OCI-LY3 (cell line): ENCODE measurements around the gene VPS35L.

Experiments used
- EZH2phosphoT487 ChIP-seq: fragments of 200-600 bp; shearing (Covaris generic); IDR thresholded peaks from 2 replicates; pipeline ENCODE4 v1.6.1; 2018; ENCODE audit warnings: antibody characterized with exemption, mixed run types, low read depth
- TF ChIP-seq, protein P1 (sequence below): fragments of 200-600, 300-600 bp; sonication (generic); IDR thresholded peaks from 2 replicates; pipeline ENCODE4 v1.5.1; 2014; ENCODE audit warnings: antibody characterized with exemption, low read length, low read depth

DNA sequence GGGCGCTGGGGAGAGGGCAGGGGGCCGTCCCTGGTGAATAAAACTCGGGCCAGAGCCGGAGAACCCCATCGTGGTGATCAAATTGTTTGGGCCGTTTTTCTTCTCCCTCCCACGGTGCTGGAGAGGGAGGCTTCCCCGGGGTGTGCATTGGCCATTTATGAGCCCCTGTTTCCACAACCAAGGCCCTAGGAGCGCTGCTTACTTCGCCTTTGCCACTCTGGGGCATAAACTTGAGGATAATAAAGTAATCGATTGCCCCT lies 31.2 kb upstream of the VPS35L start:
- no peak for TF ChIP-seq EZH2phosphoT487
- TF ChIP-seq, protein P1, sequence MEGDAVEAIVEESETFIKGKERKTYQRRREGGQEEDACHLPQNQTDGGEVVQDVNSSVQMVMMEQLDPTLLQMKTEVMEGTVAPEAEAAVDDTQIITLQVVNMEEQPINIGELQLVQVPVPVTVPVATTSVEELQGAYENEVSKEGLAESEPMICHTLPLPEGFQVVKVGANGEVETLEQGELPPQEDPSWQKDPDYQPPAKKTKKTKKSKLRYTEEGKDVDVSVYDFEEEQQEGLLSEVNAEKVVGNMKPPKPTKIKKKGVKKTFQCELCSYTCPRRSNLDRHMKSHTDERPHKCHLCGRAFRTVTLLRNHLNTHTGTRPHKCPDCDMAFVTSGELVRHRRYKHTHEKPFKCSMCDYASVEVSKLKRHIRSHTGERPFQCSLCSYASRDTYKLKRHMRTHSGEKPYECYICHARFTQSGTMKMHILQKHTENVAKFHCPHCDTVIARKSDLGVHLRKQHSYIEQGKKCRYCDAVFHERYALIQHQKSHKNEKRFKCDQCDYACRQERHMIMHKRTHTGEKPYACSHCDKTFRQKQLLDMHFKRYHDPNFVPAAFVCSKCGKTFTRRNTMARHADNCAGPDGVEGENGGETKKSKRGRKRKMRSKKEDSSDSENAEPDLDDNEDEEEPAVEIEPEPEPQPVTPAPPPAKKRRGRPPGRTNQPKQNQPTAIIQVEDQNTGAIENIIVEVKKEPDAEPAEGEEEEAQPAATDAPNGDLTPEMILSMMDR: no peak
